HG02763 (cell line): Measurements from ENCODE around the gene NDUFS3.
"Not testable (repeated sequence)": the region's sequence is repeated elsewhere in the genome, so short reads cannot be mapped to it uniquely, and the experiment has no call there.

ENCODE experiments used
- ATAC-seq: cut with Tn5 transposase; IDR thresholded peaks from one replicate; pipeline ENCODE4 v1.9.1; 2021; ENCODE audit warnings: mild to moderate bottlenecking, moderate library complexity; ENCODE audit not compliant: unreplicated experiment

NDUFS3 gene

GRCh38 chr11:47578524-47579494, at the start of gene NDUFS3, which contains the start of gene KBTBD4:
Gene NDUFS3 (plus strand): TSS chr11:47579074. CDS start chr11:47579092, 18 bp downstream.
Gene KBTBD4 (minus strand): TSS chr11:47578970. CDS start chr11:47578951, 19 bp downstream.
- peak; percentile 95 for ATAC-seq

- ATAC-seq, result no peak
These were observed 48.9 kb upstream of the NDUFS3 start for GRCh38 chr11:47529951-47530350.

DNA sequence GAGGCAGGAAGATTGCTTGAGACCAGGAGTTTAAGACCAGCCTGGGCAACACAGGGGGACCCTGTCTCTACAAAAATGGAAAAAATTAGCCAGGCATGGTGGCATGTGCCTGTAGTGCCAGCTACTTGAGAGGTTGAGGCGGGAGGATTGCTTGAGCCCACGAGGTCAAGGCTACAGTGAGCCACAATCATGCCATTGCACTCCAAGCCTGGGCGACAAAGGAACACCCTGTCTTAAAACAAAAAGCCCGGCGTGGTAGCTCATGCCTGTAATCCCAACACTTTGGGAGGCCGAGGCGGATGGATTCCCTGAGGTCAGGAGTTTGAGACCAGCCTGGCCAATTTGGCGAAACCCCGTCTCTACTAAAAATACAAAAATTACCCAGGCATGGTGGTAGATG, 48.2 kb upstream of the NDUFS3 start:
- not testable (repeated sequence) for ATAC-seq

DNA sequence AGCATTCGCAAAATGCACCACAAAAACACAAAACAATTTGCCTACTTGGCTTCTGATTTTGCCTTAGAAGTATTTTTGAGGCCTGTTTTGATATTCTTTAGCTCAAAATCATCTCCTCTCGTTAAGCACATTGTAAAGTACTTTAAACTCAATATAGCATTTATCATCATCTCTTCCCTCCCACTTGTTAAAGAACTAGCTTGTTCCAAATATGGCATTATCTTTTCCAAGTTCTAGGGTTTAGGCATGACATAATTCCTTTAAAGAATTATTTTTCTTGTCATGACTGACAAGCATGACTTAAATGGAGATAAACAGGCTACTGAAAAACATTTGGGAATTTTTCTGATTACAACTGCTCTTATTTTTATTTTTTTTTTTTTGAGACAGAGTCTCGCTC, 47.2 kb upstream of the NDUFS3 start:
- ATAC-seq, result no peak

DNA sequence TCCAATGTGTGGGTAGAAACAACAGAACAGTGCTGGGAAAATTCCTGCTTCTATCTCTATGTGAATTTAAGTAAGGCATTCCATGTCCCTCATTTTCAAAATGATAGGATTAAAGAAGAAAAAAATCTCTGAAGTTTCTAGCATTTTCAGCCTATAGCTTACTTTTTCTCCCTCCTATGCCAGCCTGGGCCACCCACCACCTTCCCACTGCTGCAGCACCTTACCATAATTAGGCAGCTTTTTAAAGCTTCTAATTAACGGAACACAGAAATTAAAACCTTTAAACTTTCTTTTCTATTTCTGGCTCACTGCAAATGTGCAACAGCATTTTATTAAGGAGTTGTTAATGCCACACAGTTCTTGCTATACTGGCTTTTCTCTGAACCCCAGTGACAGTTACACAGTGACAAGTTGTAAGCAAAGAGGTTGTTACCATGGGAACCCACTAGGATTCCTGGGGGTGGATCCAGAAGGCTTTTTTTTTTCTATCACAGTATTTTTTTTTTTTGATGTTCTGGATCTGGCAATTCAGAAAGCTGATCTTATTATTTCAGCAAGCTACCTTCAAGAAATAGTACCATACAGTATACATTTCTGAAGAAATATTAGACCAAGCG, 46.2 kb upstream of the NDUFS3 start:
- no peak for ATAC-seq

DNA sequence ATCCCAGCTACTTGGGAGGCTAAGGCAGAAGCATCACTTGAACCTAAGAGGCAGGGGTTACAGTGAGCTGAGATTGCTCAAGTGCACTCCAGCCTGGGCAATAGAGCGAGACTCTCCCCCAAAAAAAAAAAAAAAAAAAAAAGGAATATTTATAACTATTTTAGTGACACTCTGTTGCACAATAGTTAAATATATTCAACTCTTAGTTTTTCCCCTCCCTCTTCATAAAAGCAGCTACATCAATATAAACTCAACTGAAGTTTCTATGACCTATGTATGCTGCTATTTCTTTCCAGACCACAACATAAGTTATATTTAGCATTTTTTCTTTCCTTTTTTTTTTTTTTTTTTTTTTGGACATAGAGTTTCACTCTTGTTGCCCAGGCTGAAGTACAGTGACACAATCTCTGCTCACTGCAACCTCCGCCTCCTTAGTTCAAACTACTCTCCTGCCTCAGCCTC, 45.2 kb upstream of the NDUFS3 start:
- ATAC-seq, result no peak

DNA sequence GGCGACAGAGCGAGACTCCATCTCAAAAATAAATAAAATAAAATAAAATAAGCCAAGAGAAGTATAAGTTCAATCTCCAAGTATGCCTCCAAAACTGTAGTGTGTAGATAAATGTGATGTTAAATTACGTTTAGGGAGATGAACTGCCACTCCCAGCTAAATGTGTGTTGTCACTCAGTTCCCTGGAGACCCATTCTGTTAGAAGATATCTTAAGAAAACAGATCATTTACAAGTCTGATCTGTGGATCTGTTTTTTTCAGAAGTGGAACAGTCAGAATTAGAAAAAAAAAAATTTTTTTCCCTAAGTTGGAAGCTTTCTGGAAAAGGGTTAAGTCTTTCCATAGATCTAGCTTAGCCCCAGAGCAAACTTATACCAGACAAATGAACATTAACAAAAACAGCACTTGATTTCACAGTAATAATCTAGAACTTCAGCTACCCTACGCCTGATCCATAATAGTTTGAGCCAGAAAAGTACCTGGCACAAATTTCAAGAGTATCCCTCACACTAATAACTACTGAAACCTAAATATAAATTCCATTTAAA, 44.1 kb upstream of the NDUFS3 start:
- ATAC-seq, result no peak

DNA sequence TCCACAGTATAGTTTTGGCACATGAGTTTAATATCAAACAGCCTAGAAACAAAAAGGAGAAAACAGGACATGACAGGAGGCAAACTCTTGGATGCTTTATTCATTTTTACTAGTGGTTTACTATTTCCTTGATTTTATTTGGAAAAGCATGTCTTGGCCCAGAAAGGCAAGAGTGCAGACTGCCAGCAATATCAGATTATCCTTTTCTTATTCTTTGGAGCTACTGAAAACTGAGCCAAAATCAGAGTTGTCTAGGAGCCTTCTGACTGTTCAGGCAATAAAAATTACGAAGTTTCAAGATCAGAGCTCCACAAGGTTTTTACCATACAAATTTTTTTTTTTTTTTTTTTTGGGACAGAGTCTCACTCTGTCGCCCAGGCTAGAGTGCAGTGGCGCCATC, 42.0 kb upstream of the NDUFS3 start:
- no peak for ATAC-seq

GRCh38 chr11:47538741-47539565, 39.9 kb upstream of the NDUFS3 start:
- no peak for ATAC-seq

DNA sequence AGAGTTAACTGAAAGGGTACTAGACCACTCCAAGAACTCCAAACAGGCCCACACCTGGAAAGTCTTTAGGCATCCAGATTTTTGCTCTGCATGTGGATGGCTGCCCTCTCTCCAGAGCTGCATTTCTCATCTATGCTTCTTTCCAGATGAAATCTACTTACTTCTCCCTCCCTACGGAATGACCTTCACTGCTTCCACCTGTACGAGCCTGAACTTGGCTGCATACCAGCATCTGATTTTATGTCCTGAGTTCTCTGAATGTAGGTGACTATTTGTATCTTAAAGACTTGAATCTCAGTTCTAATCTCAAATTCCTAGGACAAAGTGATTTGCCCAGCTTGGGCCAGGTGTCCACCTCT, 39.2 kb upstream of the NDUFS3 start:
- ATAC-seq, result no peak

DNA sequence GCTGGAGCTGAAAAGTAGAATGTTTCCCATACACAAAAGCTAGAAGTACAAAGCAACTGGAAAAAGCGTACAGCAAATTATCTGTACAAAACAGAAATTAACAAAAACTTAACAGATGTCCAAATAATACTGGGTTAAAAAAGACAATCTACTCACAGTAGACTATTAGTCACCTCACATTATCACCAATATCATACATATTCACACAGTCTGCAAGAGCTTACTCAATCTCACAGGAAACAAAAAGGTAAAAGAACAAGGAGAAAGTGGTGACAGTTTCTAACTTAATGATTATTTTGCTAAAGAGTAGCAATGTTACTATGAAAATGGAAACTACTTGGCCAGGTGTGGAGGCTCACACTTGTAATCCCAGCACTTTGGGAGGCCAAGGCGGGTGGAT, 37.8 kb upstream of the NDUFS3 start:
- no peak for ATAC-seq

GRCh38 chr11:47545298-47545697, 33.6 kb upstream of the NDUFS3 start:
- no peak for ATAC-seq

DNA sequence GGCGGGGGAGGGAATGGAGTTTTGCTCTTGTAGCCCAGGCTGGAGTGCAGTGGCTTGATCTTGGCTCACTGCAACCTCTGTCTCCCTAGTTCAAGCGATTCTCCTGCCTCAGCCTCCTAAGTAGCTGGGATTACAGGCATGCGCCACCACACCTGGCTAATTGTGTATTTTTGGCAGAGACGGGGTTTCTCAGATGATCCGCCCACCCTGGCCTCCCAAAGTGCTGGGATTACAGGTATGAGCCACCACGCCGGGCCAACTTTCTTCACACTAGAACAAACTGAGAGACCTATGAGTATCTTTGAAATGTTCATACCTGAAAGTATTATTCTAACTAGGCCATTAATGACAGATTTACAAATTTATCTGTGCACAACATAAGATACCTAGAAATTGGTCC, 32.6 kb upstream of the NDUFS3 start:
- ATAC-seq, result not testable (repeated sequence)

DNA sequence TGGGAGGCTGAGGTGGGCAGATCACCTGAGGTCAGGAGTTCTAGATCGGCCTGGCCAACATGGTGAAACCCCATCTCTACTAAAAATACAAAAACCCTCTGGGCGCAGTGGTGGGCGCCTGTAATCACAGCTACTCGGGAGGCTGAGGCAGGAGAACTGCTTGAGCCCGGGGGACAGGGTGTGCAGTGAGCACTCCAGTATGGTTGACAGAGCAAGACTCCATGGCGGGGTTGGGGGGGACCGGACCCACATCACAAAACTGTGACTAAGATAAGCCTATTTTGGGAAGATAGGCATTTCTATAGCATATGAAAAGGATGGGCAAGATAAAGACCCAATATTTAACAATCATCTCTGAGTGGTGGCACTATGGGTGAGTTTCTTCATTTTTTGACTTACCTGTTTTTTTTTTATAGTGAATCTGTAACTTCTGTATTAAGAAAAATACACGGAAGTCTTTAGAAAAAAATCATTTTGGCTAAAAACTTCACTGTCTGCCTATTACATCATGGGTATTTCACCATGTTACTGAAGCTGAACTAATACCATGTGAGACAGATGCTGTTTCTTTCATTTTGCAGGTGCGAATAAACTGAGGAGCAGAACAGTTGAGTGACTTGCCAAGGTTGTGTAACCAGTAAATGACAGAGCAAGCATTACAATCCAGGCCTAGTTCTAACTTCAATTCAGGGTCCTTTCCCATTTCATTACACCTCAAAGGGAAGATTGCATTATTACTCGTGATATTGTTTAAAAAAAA, 28.4 kb upstream of the NDUFS3 start:
- ATAC-seq, result no peak

GRCh38 chr11:47551086-47551485, 27.8 kb upstream of the NDUFS3 start:
- no peak for ATAC-seq

DNA sequence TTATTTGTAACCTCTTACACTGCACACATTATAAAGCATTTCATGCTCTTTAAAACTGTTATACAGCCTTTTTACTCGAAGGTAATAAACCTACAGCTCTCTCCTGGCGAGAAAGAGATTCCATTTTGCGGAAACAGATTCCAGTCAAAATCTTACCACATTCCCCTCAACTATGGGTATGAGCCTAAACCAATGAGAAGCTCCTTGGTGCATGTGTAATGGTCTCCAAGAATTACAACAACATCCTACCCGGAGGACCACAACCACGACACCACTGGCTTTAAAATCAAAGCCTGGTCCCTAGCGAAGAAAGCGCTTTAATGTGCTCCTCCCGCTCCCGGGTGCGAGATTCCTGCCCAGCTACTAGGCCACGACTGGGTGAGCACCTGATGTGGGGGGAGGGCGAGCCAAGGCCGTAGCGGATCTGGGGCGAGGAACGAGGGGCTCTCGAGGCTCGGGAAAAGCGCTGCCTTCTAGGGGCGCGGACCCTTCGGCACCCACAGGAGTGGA, 26.8 kb upstream of the NDUFS3 start:
- ATAC-seq, result peak; percentile 3

GRCh38 chr11:47552566-47553405, 26.1 kb upstream of the NDUFS3 start, which contains the start of gene CELF1:
Gene CELF1 (minus strand): TSS chr11:47553132. CDS start chr11:47499523, 53,609 bp downstream.
- peak; percentile 89 for ATAC-seq

DNA sequence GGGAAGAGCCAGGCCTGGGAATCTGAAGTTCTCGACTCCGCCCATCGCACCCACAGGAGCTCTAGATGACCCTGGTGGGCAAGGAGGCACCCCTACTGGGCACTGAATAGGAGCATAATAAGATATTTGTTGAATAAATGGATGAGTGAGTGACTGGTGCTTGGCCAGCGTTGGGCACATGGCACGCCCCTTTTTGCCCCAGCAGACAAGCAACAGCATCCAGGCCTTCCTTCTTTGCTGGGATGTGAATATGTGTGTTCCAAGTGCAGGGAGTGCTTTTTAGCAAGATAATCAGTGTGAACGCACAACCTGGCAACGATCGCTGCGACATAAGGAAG, 25.5 kb upstream of the NDUFS3 start:
- peak; percentile 16 for ATAC-seq

DNA sequence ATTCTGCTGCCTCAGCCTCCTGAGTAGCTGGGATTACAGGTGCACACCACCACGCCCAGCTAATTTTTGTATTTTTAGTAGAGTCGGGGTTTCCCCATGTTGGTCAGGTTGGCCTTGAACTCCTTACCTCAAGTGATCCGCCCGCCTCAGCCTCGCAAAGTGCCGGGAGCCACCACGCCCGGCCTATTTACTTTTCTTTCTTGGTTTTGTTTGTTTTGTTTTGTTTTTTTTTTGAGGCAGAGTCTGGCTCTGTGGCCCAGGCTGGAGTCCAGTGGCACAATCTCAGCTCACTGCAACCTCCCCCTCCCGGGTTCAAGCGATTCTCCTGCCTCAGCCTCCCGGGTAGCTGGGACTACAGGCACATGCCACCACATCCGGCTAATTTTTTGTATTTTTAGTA, 21.9 kb upstream of the NDUFS3 start:
- ATAC-seq, result not testable (repeated sequence)
